Astrocyte (in vitro differentiated cells and primary cell): Measurements from ENCODE around the gene BRMS1.

Experiments
- EZH2 ChIP-seq: IDR thresholded peaks from 2 replicates; pipeline ENCODE4 v1.6.1; 2012; ENCODE audit warnings: mild to moderate bottlenecking, low read length, inconsistent platforms; ENCODE audit not compliant: insufficient read depth
- TF ChIP-seq, protein P1 (sequence below): IDR thresholded peaks from 2 replicates; pipeline ENCODE4 v1.5.1; 2011; ENCODE audit warnings: low read depth, mild to moderate bottlenecking, inconsistent platforms, low read length, moderate library complexity; ENCODE audit not compliant: insufficient read depth

DNA sequence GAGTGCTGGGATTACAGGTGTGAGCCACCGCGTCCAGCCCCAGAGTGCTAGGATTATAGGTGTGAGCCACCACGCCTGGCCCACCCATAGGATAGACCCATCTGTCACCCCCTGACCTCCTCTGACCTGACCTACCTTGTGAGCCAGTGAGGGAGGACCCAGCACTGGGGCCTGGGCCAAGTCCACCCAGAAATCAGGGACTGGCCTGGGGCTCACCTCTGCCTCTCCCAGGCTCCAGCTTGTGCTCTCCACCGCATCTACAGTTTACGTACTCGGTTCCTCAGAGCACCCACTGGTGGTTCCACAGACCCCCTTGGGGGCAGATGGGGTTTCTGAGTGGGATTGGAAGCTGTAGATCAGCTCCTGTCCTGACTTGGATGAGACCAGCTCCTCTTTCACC is 20.3 kb upstream of the BRMS1 start:
- TF ChIP-seq, protein P1, sequence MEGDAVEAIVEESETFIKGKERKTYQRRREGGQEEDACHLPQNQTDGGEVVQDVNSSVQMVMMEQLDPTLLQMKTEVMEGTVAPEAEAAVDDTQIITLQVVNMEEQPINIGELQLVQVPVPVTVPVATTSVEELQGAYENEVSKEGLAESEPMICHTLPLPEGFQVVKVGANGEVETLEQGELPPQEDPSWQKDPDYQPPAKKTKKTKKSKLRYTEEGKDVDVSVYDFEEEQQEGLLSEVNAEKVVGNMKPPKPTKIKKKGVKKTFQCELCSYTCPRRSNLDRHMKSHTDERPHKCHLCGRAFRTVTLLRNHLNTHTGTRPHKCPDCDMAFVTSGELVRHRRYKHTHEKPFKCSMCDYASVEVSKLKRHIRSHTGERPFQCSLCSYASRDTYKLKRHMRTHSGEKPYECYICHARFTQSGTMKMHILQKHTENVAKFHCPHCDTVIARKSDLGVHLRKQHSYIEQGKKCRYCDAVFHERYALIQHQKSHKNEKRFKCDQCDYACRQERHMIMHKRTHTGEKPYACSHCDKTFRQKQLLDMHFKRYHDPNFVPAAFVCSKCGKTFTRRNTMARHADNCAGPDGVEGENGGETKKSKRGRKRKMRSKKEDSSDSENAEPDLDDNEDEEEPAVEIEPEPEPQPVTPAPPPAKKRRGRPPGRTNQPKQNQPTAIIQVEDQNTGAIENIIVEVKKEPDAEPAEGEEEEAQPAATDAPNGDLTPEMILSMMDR = no peak
- TF ChIP-seq EZH2 = no peak
